ENCODE data around the gene PAH. TPM values are rescaled to one million over a fixed set of nuclear protein-coding genes. Genes with fewer than 3 reads are reported as not detected.

PAH gene
- total RNA-seq, 2 experiments from 2014 or later, result not detected

DNA sequence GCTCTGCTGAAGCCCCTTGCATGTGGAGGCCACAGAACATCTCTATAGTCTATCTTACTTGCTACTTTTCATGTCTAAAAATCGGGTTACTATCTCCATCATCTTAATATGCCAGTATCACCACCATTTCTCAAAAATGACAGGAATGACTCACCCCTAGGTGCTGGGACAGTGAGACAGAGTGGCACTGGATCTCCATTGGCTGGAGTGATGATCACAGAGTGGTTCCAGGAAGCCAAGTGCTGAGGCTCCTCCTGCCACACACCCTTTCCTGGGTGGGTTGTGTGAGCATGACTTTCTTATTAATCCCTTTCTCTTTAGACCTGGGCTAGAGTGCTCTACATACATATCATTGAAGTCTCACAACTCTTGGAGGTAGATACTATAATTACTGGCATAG, 37.1 kb upstream of the PAH start:
- Histone ChIP-seq H3K36me3 (ENCODE audit: insufficient read depth, low read length) (no peaks in the 10 kb centered on the region), H3K9me3 (ENCODE audit: control insufficient read depth in 1 of 2, insufficient read depth in 1 of 2, low read length in 2 of 2) (peaks cover 0 to 19% of the 10 kb centered on the region in 2 experiments), H3K4me1 (ENCODE audit: insufficient read depth, low read length) (peaks cover 12% of the 10 kb centered on the region), H3K27ac (ENCODE audit: low read depth in 1 of 2, low read length in 2 of 2) (no peak overlapping the region), H3K27me3 (ENCODE audit: control insufficient read depth in 1 of 2, insufficient read depth in 2 of 2, low read length in 2 of 2) (peaks cover 38 to 84% of the 10 kb centered on the region in 2 experiments), H3K4me3 (ENCODE audit: low read length) (no peak overlapping the region)
- no peaks in the 10 kb centered on the region for H3K36me3 Mint-ChIP-seq (ENCODE audit: low read depth)
- H3K9me3 Mint-ChIP-seq, result no peaks in the 10 kb centered on the region
- DNase-seq (no peak), ATAC-seq (ENCODE audit: poor library complexity) (no peak)
- ChIA-PET POLR2A (no interaction called here), CTCF (no interaction called here)
- H3K4me1 Mint-ChIP-seq (ENCODE audit: low read depth), result no peaks in the 10 kb centered on the region
- H3K27ac Mint-ChIP-seq, result no peak overlapping the region
- TF ChIP-seq, protein P1, sequence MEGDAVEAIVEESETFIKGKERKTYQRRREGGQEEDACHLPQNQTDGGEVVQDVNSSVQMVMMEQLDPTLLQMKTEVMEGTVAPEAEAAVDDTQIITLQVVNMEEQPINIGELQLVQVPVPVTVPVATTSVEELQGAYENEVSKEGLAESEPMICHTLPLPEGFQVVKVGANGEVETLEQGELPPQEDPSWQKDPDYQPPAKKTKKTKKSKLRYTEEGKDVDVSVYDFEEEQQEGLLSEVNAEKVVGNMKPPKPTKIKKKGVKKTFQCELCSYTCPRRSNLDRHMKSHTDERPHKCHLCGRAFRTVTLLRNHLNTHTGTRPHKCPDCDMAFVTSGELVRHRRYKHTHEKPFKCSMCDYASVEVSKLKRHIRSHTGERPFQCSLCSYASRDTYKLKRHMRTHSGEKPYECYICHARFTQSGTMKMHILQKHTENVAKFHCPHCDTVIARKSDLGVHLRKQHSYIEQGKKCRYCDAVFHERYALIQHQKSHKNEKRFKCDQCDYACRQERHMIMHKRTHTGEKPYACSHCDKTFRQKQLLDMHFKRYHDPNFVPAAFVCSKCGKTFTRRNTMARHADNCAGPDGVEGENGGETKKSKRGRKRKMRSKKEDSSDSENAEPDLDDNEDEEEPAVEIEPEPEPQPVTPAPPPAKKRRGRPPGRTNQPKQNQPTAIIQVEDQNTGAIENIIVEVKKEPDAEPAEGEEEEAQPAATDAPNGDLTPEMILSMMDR (IDR thresholded peaks at IDR 0.05), result no peak
- peaks cover 92% of the 10 kb centered on the region for H3K27me3 Mint-ChIP-seq
- H3K4me3 Mint-ChIP-seq, result no peak overlapping the region
- intact Hi-C loops (cut with DNase I, micrococcal nuclease), result no loop called here

DNA sequence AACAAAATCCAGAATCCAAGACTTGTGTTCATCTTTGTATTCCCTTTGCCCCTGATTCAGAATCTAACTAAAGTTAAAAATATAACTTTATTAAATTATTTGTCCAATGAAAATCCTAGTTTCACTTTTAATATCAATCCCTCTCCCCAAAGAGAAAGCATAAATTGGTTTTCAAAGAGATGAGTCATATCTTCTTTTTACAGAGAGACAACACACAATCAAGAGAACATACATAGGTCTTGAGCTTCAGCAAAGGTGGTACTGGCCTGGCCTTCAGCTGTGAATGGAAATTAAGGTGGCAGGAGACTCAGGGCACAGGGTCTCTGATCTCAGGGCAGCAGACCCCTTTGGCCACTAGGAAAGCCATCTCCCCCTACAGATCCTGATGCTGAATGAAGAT, 36.2 kb upstream of the PAH start:
- DNase-seq, result no peak
- Mint-ChIP-seq H3K4me3 (no peak overlapping the region), H3K9me3 (no peaks in the 10 kb centered on the region), H3K27ac (no peak overlapping the region), H3K27me3 (peaks cover 97% of the 10 kb centered on the region), H3K4me1 (ENCODE audit: low read depth) (no peaks in the 10 kb centered on the region), H3K36me3 (ENCODE audit: low read depth) (no peaks in the 10 kb centered on the region)
- Histone ChIP-seq H3K4me1 (ENCODE audit: insufficient read depth, low read length) (peaks cover 12% of the 10 kb centered on the region), H3K9me3 (ENCODE audit: control insufficient read depth in 1 of 2, insufficient read depth in 1 of 2, low read length in 2 of 2) (peaks cover 0 to 13% of the 10 kb centered on the region in 2 experiments), H3K27ac (ENCODE audit: low read depth in 1 of 2, low read length in 2 of 2) (no peak overlapping the region), H3K36me3 (ENCODE audit: insufficient read depth, low read length) (no peaks in the 10 kb centered on the region), H3K27me3 (ENCODE audit: control insufficient read depth in 1 of 2, insufficient read depth in 2 of 2, low read length in 2 of 2) (peaks cover 34 to 85% of the 10 kb centered on the region in 2 experiments), H3K4me3 (ENCODE audit: low read length) (no peak overlapping the region)
- no peak for ATAC-seq (ENCODE audit: poor library complexity)
- ChIA-PET CTCF (no interaction called here), POLR2A (no interaction called here)
- intact Hi-C loops (cut with DNase I, micrococcal nuclease), result no loop called here
- TF ChIP-seq, protein P1 (IDR thresholded peaks at IDR 0.05), result no peak

DNA sequence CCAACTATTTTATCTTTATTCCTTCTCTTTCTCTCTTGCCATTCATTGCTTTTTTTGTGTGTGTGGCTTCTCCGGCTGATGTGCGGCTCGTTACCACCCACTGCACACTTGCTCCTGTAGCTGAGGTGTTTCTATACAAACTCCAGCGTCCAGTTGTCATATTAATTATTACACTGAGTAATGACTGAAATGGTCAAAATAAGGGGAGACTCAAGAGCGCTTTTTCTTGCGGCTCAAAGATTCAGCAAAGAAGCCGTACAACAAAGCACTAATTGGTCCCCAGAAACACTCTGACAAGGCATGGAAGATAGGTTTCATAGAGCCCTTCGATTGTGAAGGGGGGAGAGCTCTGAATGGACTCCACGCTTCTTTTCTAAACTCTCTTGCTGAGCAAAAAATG, 34.8 kb upstream of the PAH start:
- TF ChIP-seq, protein P1 (IDR thresholded peaks at IDR 0.05), result no peak
- DNase-seq (no peak), ATAC-seq (ENCODE audit: poor library complexity) (no peak)
- H3K9me3 ChIP-seq (ENCODE audit: control insufficient read depth in 1 of 2, insufficient read depth in 1 of 2, low read length in 2 of 2), result peaks cover 0 to 7% of the 10 kb centered on the region in 2 experiments
- POLR2A ChIA-PET, result no interaction called here
- intact Hi-C loops (cut with DNase I, micrococcal nuclease), result no loop called here
- peaks cover 3% of the 10 kb centered on the region for H3K4me1 ChIP-seq (ENCODE audit: insufficient read depth, low read length)
- no peak overlapping the region for H3K27ac ChIP-seq (ENCODE audit: low read depth in 1 of 2, low read length in 2 of 2)
- Mint-ChIP-seq H3K9me3 (no peaks in the 10 kb centered on the region), H3K4me1 (ENCODE audit: low read depth) (no peaks in the 10 kb centered on the region), H3K27ac (no peak overlapping the region), H3K27me3 (peaks cover 97% of the 10 kb centered on the region), H3K36me3 (ENCODE audit: low read depth) (no peaks in the 10 kb centered on the region), H3K4me3 (no peak overlapping the region)
- H3K4me3 ChIP-seq (ENCODE audit: low read length), result no peak overlapping the region
- H3K27me3 ChIP-seq (ENCODE audit: control insufficient read depth in 1 of 2, insufficient read depth in 2 of 2, low read length in 2 of 2), result peaks cover 31 to 78% of the 10 kb centered on the region in 2 experiments
- H3K36me3 ChIP-seq (ENCODE audit: insufficient read depth, low read length), result no peaks in the 10 kb centered on the region
- CTCF ChIA-PET, result no interaction called here

Data from CD4-positive, alpha-beta T cell (primary cell).